Measurements from ENCODE around the gene GYPA.

The GYPA gene

DNA sequence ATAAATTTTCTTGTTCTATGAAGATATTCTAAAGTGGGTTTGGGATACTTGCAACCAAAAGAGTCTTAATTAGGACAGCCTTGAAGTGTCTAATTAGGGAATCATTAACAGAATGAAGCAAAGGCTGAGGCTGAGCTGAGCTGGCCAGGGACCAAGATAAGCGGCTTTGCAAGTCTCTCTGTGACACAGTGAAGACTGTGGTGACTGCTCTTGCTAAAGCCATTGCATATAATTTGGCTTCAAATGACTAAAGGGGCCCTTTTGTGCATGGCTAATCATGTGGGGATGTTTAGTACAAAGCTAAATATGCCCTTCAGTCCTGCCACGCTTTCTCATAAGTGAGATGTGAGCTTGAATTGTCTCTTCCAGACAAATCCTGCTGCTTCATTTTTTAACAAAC lies 31.2 kb upstream of the GYPA start:
- DNase-seq (ENCODE audit: low read depth in 1 of 2, low spot score in 1 of 2), result no peak
- no peak overlapping the region for H3K4me3 ChIP-seq (replicated peaks; ENCODE audit: insufficient read depth, low read length)
- no peaks in the 10 kb centered on the region for H3K27me3 ChIP-seq (ENCODE audit: insufficient read depth, poor library complexity, severe bottlenecking)
- no peak overlapping the region for H3K27ac ChIP-seq (replicated peaks)
- TF ChIP-seq REST (IDR thresholded peaks at IDR 0.05; ENCODE audit: insufficient replicate concordance, low read depth) (no peak), GABPA (IDR thresholded peaks at IDR 0.05; ENCODE audit: low read depth) (no peak), CTCF (IDR thresholded peaks at IDR 0.05; ENCODE audit: insufficient read depth, low read length) (no peak), POLR2AphosphoS5 (IDR thresholded peaks at IDR 0.05; ENCODE audit: low read depth) (no peak), SPI1 (IDR thresholded peaks at IDR 0.05; ENCODE audit: borderline replicate concordance, low read depth) (no peak)

GRCh38 chr4:144169211-144169610 lies 28.7 kb upstream of the GYPA start:
- DNase-seq (ENCODE audit: low read depth in 1 of 2, low spot score in 1 of 2), result no peak
- no peaks in the 10 kb centered on the region for H3K27me3 ChIP-seq (ENCODE audit: insufficient read depth, poor library complexity, severe bottlenecking)
- H3K27ac ChIP-seq (replicated peaks), result no peak overlapping the region
- no peak overlapping the region for H3K4me3 ChIP-seq (replicated peaks; ENCODE audit: insufficient read depth, low read length)
- no peak for TF ChIP-seq GABPA (IDR thresholded peaks at IDR 0.05; ENCODE audit: low read depth)
- no peak for TF ChIP-seq REST (IDR thresholded peaks at IDR 0.05; ENCODE audit: insufficient replicate concordance, low read depth)
- no peak for TF ChIP-seq CTCF (IDR thresholded peaks at IDR 0.05; ENCODE audit: insufficient read depth, low read length)
- no peak for TF ChIP-seq POLR2AphosphoS5 (IDR thresholded peaks at IDR 0.05; ENCODE audit: low read depth)
- TF ChIP-seq SPI1 (IDR thresholded peaks at IDR 0.05; ENCODE audit: borderline replicate concordance, low read depth), result no peak

GRCh38 chr4:144154044-144154443 lies 13.5 kb upstream of the GYPA start:
- TF ChIP-seq SPI1 (IDR thresholded peaks at IDR 0.05; ENCODE audit: borderline replicate concordance, low read depth) (no peak), POLR2AphosphoS5 (IDR thresholded peaks at IDR 0.05; ENCODE audit: low read depth) (no peak), GABPA (IDR thresholded peaks at IDR 0.05; ENCODE audit: low read depth) (no peak), REST (IDR thresholded peaks at IDR 0.05; ENCODE audit: insufficient replicate concordance, low read depth) (no peak), CTCF (IDR thresholded peaks at IDR 0.05; ENCODE audit: insufficient read depth, low read length) (no peak)

More at GRCh38 chr4:144154044-144154443, 13.5 kb upstream of the GYPA start:
- Histone ChIP-seq H3K27ac (replicated peaks) (no peak overlapping the region), H3K4me3 (replicated peaks; ENCODE audit: insufficient read depth, low read length) (no peak overlapping the region), H3K27me3 (ENCODE audit: insufficient read depth, poor library complexity, severe bottlenecking) (no peaks in the 10 kb centered on the region)
- DNase-seq (ENCODE audit: low read depth in 1 of 2, low spot score in 1 of 2), result no peak
